ENCODE data around the gene CACNA1C. TPM values are rescaled to one million over a fixed set of nuclear protein-coding genes. Genes with fewer than 3 reads are reported as not detected.

Gene CACNA1C
- total RNA-seq, 2 experiments from 2014 or later = 0.69 to 1.4 TPM

GRCh38 chr12:2672863-2673262 is 620.1 kb downstream of the CACNA1C start:
- no peaks in the 10 kb centered on the region for H3K9me3 ChIP-seq (ENCODE audit: low read length)
- H4K20me1 ChIP-seq (ENCODE audit: insufficient read depth, low read length) = no peaks in the 10 kb centered on the region
- CTCF ChIA-PET (ENCODE audit: unreplicated experiment) = no interaction called here
- intact Hi-C loops (cut with micrococcal nuclease; ENCODE audit: unreplicated experiment) = no loop called here
- no peaks in the 10 kb centered on the region for H3K4me1 ChIP-seq (ENCODE audit: insufficient read depth, low read length, poor library complexity, severe bottlenecking)
- no peaks in the 10 kb centered on the region for H3K79me2 ChIP-seq (ENCODE audit: insufficient read depth, low read depth, low read length)
- no peak overlapping the region for H3K4me3 ChIP-seq (ENCODE audit: low read depth, low read length, poor library complexity, severe bottlenecking)
- POLR2A ChIA-PET = interaction anchor here (0.9 kb wide), 1 partner anchor 10 kb away, joined by 5 read pairs; no protein-coding TSS in a partner anchor
- H2AFZ ChIP-seq (ENCODE audit: low read length) = no peak overlapping the region
- BruUV-seq (replicated peaks) = no TSS peak
- H3K36me3 ChIP-seq (ENCODE audit: insufficient read depth, low read length) = no peaks in the 10 kb centered on the region
- no peak overlapping the region for H3K4me2 ChIP-seq (ENCODE audit: low read length)
- no peak overlapping the region for H3K27ac ChIP-seq (ENCODE audit: low read depth, low read length, poor library complexity, severe bottlenecking)
- TF ChIP-seq CTCF (conservative IDR thresholded peaks at IDR 0.05; ENCODE audit: low read length) (no peak), EZH2phosphoT487 (IDR thresholded peaks at IDR 0.05; ENCODE audit: borderline replicate concordance, low read depth, low read length) (no peak)
- no peak for DNase-seq (ENCODE audit: low spot score)
- H3K9me2 ChIP-seq (ENCODE audit: insufficient read depth, low read length) = no peaks in the 10 kb centered on the region

DNA sequence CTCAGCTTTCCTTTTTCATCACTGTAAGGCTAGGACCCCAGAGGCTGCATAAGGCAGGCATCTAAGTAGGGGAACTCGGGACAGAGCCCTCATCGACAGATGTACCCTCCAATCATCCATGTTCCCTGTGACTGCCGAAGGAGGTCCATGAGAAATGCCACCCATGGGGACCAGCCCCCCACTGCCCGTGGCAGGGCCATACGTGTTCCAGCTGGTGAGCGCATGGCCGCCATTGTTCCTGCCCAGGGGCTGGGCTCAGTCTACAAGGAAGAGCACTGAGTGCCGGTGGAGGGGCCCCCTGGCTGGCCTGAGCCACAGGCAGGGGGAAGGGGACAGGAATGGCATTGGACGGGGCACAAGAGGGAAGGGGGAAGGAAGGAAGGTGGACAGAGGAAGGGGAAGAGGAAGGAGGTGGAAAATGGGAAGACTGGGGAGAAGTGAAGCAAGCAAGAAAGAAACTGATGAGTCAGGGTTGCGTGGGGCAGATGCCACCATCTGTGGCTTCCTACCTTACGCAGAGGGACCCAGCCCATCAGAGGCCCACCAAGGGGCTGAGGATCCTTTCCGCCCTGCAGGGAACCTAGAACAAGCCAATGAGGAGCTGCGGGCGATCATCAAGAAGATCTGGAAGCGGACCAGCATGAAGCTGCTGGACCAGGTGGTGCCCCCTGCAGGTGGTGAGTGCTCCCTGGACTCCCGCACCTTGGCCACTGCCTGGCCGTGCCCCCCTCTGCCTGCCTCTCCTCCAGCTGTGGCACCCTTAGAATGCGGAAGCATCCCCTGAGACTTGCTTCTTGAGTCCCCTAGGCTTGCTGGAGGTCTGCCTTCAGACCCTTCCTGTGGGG is 621.4 kb downstream of the CACNA1C start:
- TF ChIP-seq CTCF (conservative IDR thresholded peaks at IDR 0.05; ENCODE audit: low read length) (peak; percentile 41; the same call in 1 of the 2 replicates), EZH2phosphoT487 (IDR thresholded peaks at IDR 0.05; ENCODE audit: borderline replicate concordance, low read depth, low read length) (no peak)
- H2AFZ ChIP-seq (ENCODE audit: low read length) = no peak overlapping the region
- H3K79me2 ChIP-seq (ENCODE audit: insufficient read depth, low read depth, low read length) = no peaks in the 10 kb centered on the region
- no peak overlapping the region for H3K27ac ChIP-seq (ENCODE audit: low read depth, low read length, poor library complexity, severe bottlenecking)
- ChIA-PET POLR2A (interaction anchor here (0.6 to 0.9 kb wide), 4 partner anchors 9 to 309 kb away, joined by 3 to 5 read pairs (median 4); no protein-coding TSS in a partner anchor), CTCF (ENCODE audit: unreplicated experiment) (no interaction called here)
- H4K20me1 ChIP-seq (ENCODE audit: insufficient read depth, low read length) = no peaks in the 10 kb centered on the region
- no peaks in the 10 kb centered on the region for H3K9me2 ChIP-seq (ENCODE audit: insufficient read depth, low read length)
- no peaks in the 10 kb centered on the region for H3K4me1 ChIP-seq (ENCODE audit: insufficient read depth, low read length, poor library complexity, severe bottlenecking)
- H3K4me2 ChIP-seq (ENCODE audit: low read length) = no peak overlapping the region
- H3K36me3 ChIP-seq (ENCODE audit: insufficient read depth, low read length) = no peaks in the 10 kb centered on the region
- intact Hi-C loops (cut with micrococcal nuclease; ENCODE audit: unreplicated experiment) = no loop called here
- peak; percentile 4 for DNase-seq (ENCODE audit: low spot score)
- H3K4me3 ChIP-seq (ENCODE audit: low read depth, low read length, poor library complexity, severe bottlenecking) = no peak overlapping the region
- no peaks in the 10 kb centered on the region for H3K9me3 ChIP-seq (ENCODE audit: low read length)
- no TSS peak for BruUV-seq (replicated peaks)

DNA sequence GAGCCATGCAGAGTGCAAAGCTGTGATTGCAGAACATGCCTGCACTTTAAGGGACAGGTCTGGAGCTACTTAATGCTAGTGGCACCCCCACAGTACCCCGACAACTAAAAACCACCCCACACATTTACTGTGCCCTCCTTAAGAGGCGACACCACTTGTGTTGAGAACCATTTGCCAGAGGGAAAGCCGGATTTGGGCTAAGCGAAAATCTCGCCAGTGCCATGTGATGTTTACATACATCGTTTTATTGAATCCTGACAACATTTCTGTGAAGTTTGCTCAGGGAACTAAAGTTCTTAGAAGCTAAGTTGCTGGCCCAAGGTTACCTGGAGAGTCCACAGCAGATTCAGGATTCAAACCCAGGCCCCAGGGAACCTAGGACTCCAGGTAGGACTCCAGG is 623.0 kb downstream of the CACNA1C start:
- POLR2A ChIA-PET = no interaction called here
- TF ChIP-seq EZH2phosphoT487 (IDR thresholded peaks at IDR 0.05; ENCODE audit: borderline replicate concordance, low read depth, low read length) (no peak), CTCF (conservative IDR thresholded peaks at IDR 0.05; ENCODE audit: low read length) (no peak)
- no peaks in the 10 kb centered on the region for H3K4me1 ChIP-seq (ENCODE audit: insufficient read depth, low read length, poor library complexity, severe bottlenecking)
- H2AFZ ChIP-seq (ENCODE audit: low read length) = no peak overlapping the region
- no peaks in the 10 kb centered on the region for H3K36me3 ChIP-seq (ENCODE audit: insufficient read depth, low read length)
- no peak overlapping the region for H3K4me2 ChIP-seq (ENCODE audit: low read length)
- no peak for DNase-seq (ENCODE audit: low spot score)
- no peak overlapping the region for H3K27ac ChIP-seq (ENCODE audit: low read depth, low read length, poor library complexity, severe bottlenecking)
- no peak overlapping the region for H3K4me3 ChIP-seq (ENCODE audit: low read depth, low read length, poor library complexity, severe bottlenecking)
- no peaks in the 10 kb centered on the region for H3K9me3 ChIP-seq (ENCODE audit: low read length)
- no peaks in the 10 kb centered on the region for H4K20me1 ChIP-seq (ENCODE audit: insufficient read depth, low read length)
- BruUV-seq (replicated peaks) = no TSS peak
- no peaks in the 10 kb centered on the region for H3K79me2 ChIP-seq (ENCODE audit: insufficient read depth, low read depth, low read length)
- no peaks in the 10 kb centered on the region for H3K9me2 ChIP-seq (ENCODE audit: insufficient read depth, low read length)
- intact Hi-C loops (cut with micrococcal nuclease; ENCODE audit: unreplicated experiment) = no loop called here
- CTCF ChIA-PET (ENCODE audit: unreplicated experiment) = no interaction called here
